Vagina (tissue), 2 donors: ENCODE measurements around the gene CHRM2. TPM values are rescaled to one million over a fixed set of nuclear protein-coding genes. Genes with fewer than 3 reads are reported as not detected.
"Not testable (repeated sequence)": the region's sequence is repeated elsewhere in the genome, so short reads cannot be mapped to it uniquely, and the experiment has no call there.

Source experiments
- DNase-seq, 2 donors: peaks; one replicate each; pipeline ENCODE4 v3.0.0-alpha.2; 2017; ENCODE audit errors: extremely low spot score in 2 of 2
- H3K27ac ChIP-seq: fragments of 200-600 bp; sonication (generic); one replicate; pipeline ENCODE4 v1.5.1; 2019
- H3K27me3 ChIP-seq: fragments of 200-600 bp; sonication (generic); one replicate; pipeline ENCODE4 v1.5.1; 2019
- H3K36me3 ChIP-seq, 2 donors: fragments of 200-600 bp; sonication (generic); one replicate each; pipeline ENCODE4 v1.5.1; 2017 to 2019
- H3K4me1 ChIP-seq: fragments of 200-600 bp; sonication (generic); one replicate; pipeline ENCODE4 v1.5.1; 2019
- H3K4me3 ChIP-seq, 2 donors: fragments of 200-600 bp; sonication (generic); 1 replicate in 1 of 2; 2 replicates in 1 of 2; pipeline ENCODE4 v1.5.1; 2016 to 2019
- H3K9me3 ChIP-seq: fragments of 200-600 bp; sonication (generic); one replicate; pipeline ENCODE4 v1.5.1; 2019
- CTCF ChIP-seq, 3 experiments: fragments of 450-650 bp in 2 of 3; fragments of 200-600 bp in 1 of 3; sonication (generic) in 1 of 3; IDR thresholded peaks; one replicate each; pipeline ENCODE4 v1.5.1; 2017 to 2019; ENCODE audit warnings: antibody characterized with exemption in 3 of 3, mild to moderate bottlenecking in 2 of 3, moderate library complexity in 2 of 3
- POLR2A ChIP-seq, 2 donors: fragments of 450-650 bp; IDR thresholded peaks; one replicate each; pipeline ENCODE4 v1.6.1; 2017; ENCODE audit warnings: antibody characterized with exemption in 2 of 2, mild to moderate bottlenecking in 2 of 2, moderate library complexity in 2 of 2
- POLR2AphosphoS5 ChIP-seq, 2 donors: sonication (generic); formaldehyde crosslinking; IDR thresholded peaks; one replicate each; pipeline ENCODE4 v1.9.0; 2017; ENCODE audit warnings: antibody characterized with exemption in 2 of 2, mild to moderate bottlenecking in 2 of 2, low read depth in 1 of 2; ENCODE audit not compliant: insufficient read depth in 1 of 2
- intact Hi-C: fragments of 100-400 bp; cut with DNase I; formaldehyde crosslinking; loops from one replicate; pipeline ENCODE4 v1.15.1; 2023
- total RNA-seq: library from RNA; depleted of rRNA; stranded (reverse); fragments of >200 nt; gene quantifications from one replicate; pipeline ENCODE4 v1.2.3, GENCODE V29; 2016

The CHRM2 gene
- 1.2 TPM for total RNA-seq

DNA sequence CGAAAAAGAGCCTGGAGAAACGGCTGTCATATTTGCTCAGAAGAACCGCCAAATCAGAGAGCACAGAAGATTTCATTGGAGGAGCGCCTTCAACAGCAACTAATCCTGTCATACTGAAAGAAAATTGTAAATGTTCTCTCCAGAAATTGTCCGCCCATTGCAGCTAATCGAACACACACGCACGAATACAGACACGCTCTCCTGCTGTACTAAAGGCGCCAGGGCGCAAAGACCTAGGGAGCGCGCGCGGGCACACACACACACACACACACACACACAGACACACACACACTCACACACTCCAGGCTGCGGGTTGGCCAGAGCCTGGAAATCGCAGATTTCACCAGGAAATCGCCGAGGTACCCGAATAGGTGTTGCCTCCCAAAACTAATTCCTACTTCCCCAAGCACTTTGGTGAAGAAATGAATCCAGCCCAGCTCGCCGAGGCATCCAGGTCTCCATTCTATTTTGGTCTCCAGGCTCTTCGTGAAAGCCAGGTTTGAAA lies at the start of gene CHRM2:
TSS of gene CHRM2 (plus strand) at position 157 of the 505 bp plus-strand sequence. CDS start 146,214 bp downstream, outside the sequence.
- Histone ChIP-seq H3K9me3 (no peaks in the 10 kb centered on the region), H3K36me3 (no peaks in the 10 kb centered on the region), H3K27ac (no peak within 1 kb of the TSS), H3K27me3 (no peaks in the 10 kb centered on the region), H3K4me1 (peaks cover 34% of the 10 kb centered on the region), H3K4me3 (peak within 1 kb of the TSS; percentile 35 to 48)
- intact Hi-C loops, result no loop called here
- no peak for DNase-seq
- no peak for TF ChIP-seq POLR2AphosphoS5 (IDR thresholded peaks at IDR 0.05; ENCODE audit: insufficient read depth in 1 of 2, low read depth in 1 of 2)
- no peak for TF ChIP-seq CTCF (IDR thresholded peaks at IDR 0.05)
- no peak for TF ChIP-seq POLR2A (IDR thresholded peaks at IDR 0.05)

- DNase-seq, H3K27ac ChIP-seq, H3K27me3 ChIP-seq, H3K4me3 ChIP-seq, H3K9me3 ChIP-seq, intact Hi-C loops, H3K36me3 ChIP-seq, H3K4me1 ChIP-seq: not testable (repeated sequence)
Measured at GRCh38 chr7:136831398-136831797, 37.1 kb upstream of the CHRM2 start.

GRCh38 chr7:136845899-136846465 lies 22.5 kb upstream of the CHRM2 start:
- Histone ChIP-seq H3K27me3 (no peaks in the 10 kb centered on the region), H3K27ac (no peak overlapping the region), H3K4me1 (no peaks in the 10 kb centered on the region), H3K9me3 (no peaks in the 10 kb centered on the region), H3K36me3 (no peaks in the 10 kb centered on the region), H3K4me3 (no peak overlapping the region)
- no peak for TF ChIP-seq CTCF (IDR thresholded peaks at IDR 0.05)
- intact Hi-C loops, result no loop called here
- no peak for DNase-seq

- TF ChIP-seq POLR2A (IDR thresholded peaks at IDR 0.05) (no peak), CTCF (IDR thresholded peaks at IDR 0.05) (no peak), POLR2AphosphoS5 (IDR thresholded peaks at IDR 0.05; ENCODE audit: insufficient read depth in 1 of 2, low read depth in 1 of 2) (no peak)
Measured at GRCh38 chr7:136847858-136848257, 20.6 kb upstream of the CHRM2 start.

GRCh38 chr7:136853654-136854053 lies 14.8 kb upstream of the CHRM2 start:
- TF ChIP-seq CTCF (IDR thresholded peaks at IDR 0.05) (no peak), POLR2A (IDR thresholded peaks at IDR 0.05) (no peak), POLR2AphosphoS5 (IDR thresholded peaks at IDR 0.05; ENCODE audit: insufficient read depth in 1 of 2, low read depth in 1 of 2) (no peak)
- DNase-seq, result no peak
- H3K4me3 ChIP-seq, result no peak overlapping the region
- no peaks in the 10 kb centered on the region for H3K9me3 ChIP-seq
- no peak overlapping the region for H3K27ac ChIP-seq
- no peaks in the 10 kb centered on the region for H3K27me3 ChIP-seq
- intact Hi-C loops, result no loop called here
- H3K36me3 ChIP-seq, result no peaks in the 10 kb centered on the region
- no peaks in the 10 kb centered on the region for H3K4me1 ChIP-seq

More at GRCh38 chr7:136847858-136848257, 20.6 kb upstream of the CHRM2 start:
- intact Hi-C loops, result no loop called here
- no peak for DNase-seq
- Histone ChIP-seq H3K27ac (no peak overlapping the region), H3K4me1 (no peaks in the 10 kb centered on the region), H3K27me3 (no peaks in the 10 kb centered on the region), H3K9me3 (no peaks in the 10 kb centered on the region), H3K36me3 (no peaks in the 10 kb centered on the region), H3K4me3 (no peak overlapping the region)
